HepG2 (cell line): Measurements from ENCODE around the gene C1orf115. TPM values are rescaled to one million over a fixed set of nuclear protein-coding genes. Genes with fewer than 3 reads are reported as not detected.

Experiments
- ADNP ChIP-seq: sonication (generic); formaldehyde crosslinking; IDR thresholded peaks from 2 replicates; pipeline ENCODE4 v1.4.0; 2020; ENCODE audit warnings: missing genetic modification reagents
- AGO2 ChIP-seq: fragments of 200-400 bp; formaldehyde crosslinking; optimal IDR thresholded peaks from 2 replicates; pipeline ENCODE3; 2017; ENCODE audit warnings: mild to moderate bottlenecking, low read depth, low read length, moderate library complexity
- CSRNP1 ChIP-seq: sonication (generic); formaldehyde crosslinking; IDR thresholded peaks from 2 replicates; pipeline ENCODE4 v1.8.1; 2023; ENCODE audit warnings: mild to moderate bottlenecking, missing genetic modification reagents
- FOXA1 ChIP-seq, 2 experiments: fragments of 450-650 bp in 1 of 2; sonication (generic) in 1 of 2; formaldehyde crosslinking in 1 of 2; IDR thresholded peaks; 2 replicates each; pipeline versions ENCODE4 v1.4.0 to v1.6.1; 2016 to 2020; ENCODE audit warnings: missing genetic modification reagents in 1 of 2
- HNRNPH1 ChIP-seq: fragments of 200-400 bp; formaldehyde crosslinking; optimal IDR thresholded peaks from 2 replicates; pipeline ENCODE3; 2017; ENCODE audit warnings: mild to moderate bottlenecking, low read depth, low read length
- JDP2 ChIP-seq: sonication (generic); formaldehyde crosslinking; IDR thresholded peaks from 2 replicates; pipeline ENCODE4 v1.8.1; 2022; ENCODE audit warnings: missing genetic modification reagents, borderline replicate concordance
- PHF21A ChIP-seq: sonication (generic); formaldehyde crosslinking; IDR thresholded peaks from 2 replicates; pipeline ENCODE4 v1.5.0; 2020; ENCODE audit warnings: mild to moderate bottlenecking, missing genetic modification reagents
- TEAD2 ChIP-seq: sonication (generic); formaldehyde crosslinking; IDR thresholded peaks from 2 replicates; pipeline ENCODE4 v1.9.0; 2021; ENCODE audit warnings: missing genetic modification reagents
- THAP7 ChIP-seq: sonication (generic); formaldehyde crosslinking; IDR thresholded peaks from 2 replicates; pipeline ENCODE4 v1.8.1; 2023; ENCODE audit warnings: mild to moderate bottlenecking, missing genetic modification reagents
- ZKSCAN8 ChIP-seq: IDR thresholded peaks from 2 replicates; pipeline ENCODE4 v1.6.1; 2016; ENCODE audit warnings: borderline replicate concordance, missing genetic modification reagents, missing compliant biosample characterization
- ZNF484 ChIP-seq: sonication (generic); formaldehyde crosslinking; IDR thresholded peaks from 2 replicates; pipeline ENCODE4 v1.5.1; 2020; ENCODE audit warnings: mild to moderate bottlenecking, low read depth, missing genetic modification reagents, borderline replicate concordance
- ZNF7 ChIP-seq: IDR thresholded peaks from 2 replicates; pipeline ENCODE4 v1.6.1; 2016; ENCODE audit warnings: missing biosample characterization, missing genetic modification reagents
- polyA plus RNA-seq, 8 experiments: library from polyadenylated mRNA; depleted of rRNA in 3 of 8; stranded (reverse) in 7 of 8; unstranded in 1 of 8; fragments of >200 nt; fragmentation: Illumina TruSeq in 4 of 8; extraction: Trizol in 4 of 8; gene quantifications; 2 replicates each; pipeline versions ENCODE4 v1.2.1 to v1.2.3, GENCODE V29; 2011 to 2016; ENCODE audit warnings: low read depth in 4 of 8, missing spikeins in 1 of 8, mixed read lengths in 1 of 8; ENCODE audit not compliant: insufficient read depth in 1 of 8
- total RNA-seq, 5 experiments: library from RNA; depleted of rRNA; stranded (reverse); fragments of >200 nt; fragmentation: Illumina TruSeq; extraction: Trizol; gene quantifications; 2 replicates each; pipeline ENCODE4 v1.2.3, GENCODE V29; 2016; ENCODE audit warnings: low read depth in 1 of 5
- TF ChIP-seq, protein P1 (sequence below): sonication (generic); formaldehyde crosslinking; IDR thresholded peaks from 2 replicates; pipeline ENCODE4 v1.5.1; 2020; ENCODE audit warnings: mild to moderate bottlenecking, missing genetic modification reagents, moderate library complexity
- TF ChIP-seq, protein P2 (sequence below): IDR thresholded peaks from 2 replicates; pipeline ENCODE4 v1.6.1; 2016; ENCODE audit warnings: missing biosample characterization, missing genetic modification reagents, low read depth
- TF ChIP-seq, protein P3 (sequence below): sonication (generic); formaldehyde crosslinking; IDR thresholded peaks from 2 replicates; pipeline ENCODE4 v1.9.0; 2021; ENCODE audit warnings: missing genetic modification reagents, borderline replicate concordance
- TF ChIP-seq, protein P4 (sequence below): sonication (generic); formaldehyde crosslinking; IDR thresholded peaks from 2 replicates; pipeline ENCODE4 v1.5.0; 2020; ENCODE audit warnings: missing genetic modification reagents, mild to moderate bottlenecking, borderline replicate concordance
- TF ChIP-seq, protein P5 (sequence below): sonication (generic); formaldehyde crosslinking; IDR thresholded peaks from 2 replicates; pipeline ENCODE4 v1.5.0; 2020; ENCODE audit warnings: missing genetic modification reagents

Gene C1orf115
- total and polyA plus RNA-seq, 2 of the 13 experiments (the other 11 are each of a cell fraction or from before 2014, with no cell fraction given) = 25.2 to 85.9 TPM

- peak; percentile 95 for TF ChIP-seq PHF21A (CRISPR knock-in tag)
- TF ChIP-seq, protein P1, sequence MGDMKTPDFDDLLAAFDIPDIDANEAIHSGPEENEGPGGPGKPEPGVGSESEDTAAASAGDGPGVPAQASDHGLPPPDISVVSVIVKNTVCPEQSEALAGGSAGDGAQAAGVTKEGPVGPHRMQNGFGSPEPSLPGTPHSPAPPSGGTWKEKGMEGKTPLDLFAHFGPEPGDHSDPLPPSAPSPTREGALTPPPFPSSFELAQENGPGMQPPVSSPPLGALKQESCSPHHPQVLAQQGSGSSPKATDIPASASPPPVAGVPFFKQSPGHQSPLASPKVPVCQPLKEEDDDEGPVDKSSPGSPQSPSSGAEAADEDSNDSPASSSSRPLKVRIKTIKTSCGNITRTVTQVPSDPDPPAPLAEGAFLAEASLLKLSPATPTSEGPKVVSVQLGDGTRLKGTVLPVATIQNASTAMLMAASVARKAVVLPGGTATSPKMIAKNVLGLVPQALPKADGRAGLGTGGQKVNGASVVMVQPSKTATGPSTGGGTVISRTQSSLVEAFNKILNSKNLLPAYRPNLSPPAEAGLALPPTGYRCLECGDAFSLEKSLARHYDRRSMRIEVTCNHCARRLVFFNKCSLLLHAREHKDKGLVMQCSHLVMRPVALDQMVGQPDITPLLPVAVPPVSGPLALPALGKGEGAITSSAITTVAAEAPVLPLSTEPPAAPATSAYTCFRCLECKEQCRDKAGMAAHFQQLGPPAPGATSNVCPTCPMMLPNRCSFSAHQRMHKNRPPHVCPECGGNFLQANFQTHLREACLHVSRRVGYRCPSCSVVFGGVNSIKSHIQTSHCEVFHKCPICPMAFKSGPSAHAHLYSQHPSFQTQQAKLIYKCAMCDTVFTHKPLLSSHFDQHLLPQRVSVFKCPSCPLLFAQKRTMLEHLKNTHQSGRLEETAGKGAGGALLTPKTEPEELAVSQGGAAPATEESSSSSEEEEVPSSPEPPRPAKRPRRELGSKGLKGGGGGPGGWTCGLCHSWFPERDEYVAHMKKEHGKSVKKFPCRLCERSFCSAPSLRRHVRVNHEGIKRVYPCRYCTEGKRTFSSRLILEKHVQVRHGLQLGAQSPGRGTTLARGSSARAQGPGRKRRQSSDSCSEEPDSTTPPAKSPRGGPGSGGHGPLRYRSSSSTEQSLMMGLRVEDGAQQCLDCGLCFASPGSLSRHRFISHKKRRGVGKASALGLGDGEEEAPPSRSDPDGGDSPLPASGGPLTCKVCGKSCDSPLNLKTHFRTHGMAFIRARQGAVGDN (CRISPR knock-in tag) = peak; percentile 90
- TF ChIP-seq THAP7 (CRISPR knock-in tag) = no peak; the same call in 1 of the 2 replicates
- no peak for TF ChIP-seq ZNF7
- TF ChIP-seq AGO2 = no peak
- TF ChIP-seq TEAD2 (CRISPR knock-in tag) = no peak
- no peak for TF ChIP-seq HNRNPH1
- TF ChIP-seq, protein P2, sequence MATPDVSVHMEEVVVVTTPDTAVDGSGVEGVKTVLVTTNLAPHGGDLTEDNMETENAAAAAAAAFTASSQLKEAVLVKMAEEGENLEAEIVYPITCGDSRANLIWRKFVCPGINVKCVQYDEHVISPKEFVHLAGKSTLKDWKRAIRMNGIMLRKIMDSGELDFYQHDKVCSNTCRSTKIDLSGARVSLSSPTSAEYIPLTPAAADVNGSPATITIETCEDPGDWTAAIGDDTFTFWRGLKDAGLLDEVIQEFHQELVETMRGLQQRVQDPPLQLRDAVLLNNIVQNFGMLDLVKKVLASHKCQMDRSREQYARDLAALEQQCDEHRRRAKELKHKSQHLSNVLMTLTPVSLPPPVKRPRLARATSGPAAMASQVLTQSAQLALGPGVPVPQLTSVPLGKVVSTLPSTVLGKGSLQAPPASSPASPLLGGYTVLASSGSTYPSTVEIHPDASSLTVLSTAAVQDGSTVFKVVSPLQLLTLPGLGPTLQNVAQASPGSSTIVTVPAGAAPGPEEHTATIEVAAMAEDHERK = no peak
- TF ChIP-seq, protein P3, sequence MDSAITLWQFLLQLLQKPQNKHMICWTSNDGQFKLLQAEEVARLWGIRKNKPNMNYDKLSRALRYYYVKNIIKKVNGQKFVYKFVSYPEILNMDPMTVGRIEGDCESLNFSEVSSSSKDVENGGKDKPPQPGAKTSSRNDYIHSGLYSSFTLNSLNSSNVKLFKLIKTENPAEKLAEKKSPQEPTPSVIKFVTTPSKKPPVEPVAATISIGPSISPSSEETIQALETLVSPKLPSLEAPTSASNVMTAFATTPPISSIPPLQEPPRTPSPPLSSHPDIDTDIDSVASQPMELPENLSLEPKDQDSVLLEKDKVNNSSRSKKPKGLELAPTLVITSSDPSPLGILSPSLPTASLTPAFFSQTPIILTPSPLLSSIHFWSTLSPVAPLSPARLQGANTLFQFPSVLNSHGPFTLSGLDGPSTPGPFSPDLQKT = no peak
- peak; percentile 36; the same call in 1 of the 2 replicates for TF ChIP-seq CSRNP1 (CRISPR knock-in tag)
- no peak for TF ChIP-seq FOXA1 (IDR thresholded peaks at IDR 0.05)
- TF ChIP-seq FOXA1 (CRISPR knock-in tag; IDR thresholded peaks at IDR 0.05) = peak; percentile 31; the same call in 1 of the 2 replicates
- no peak for TF ChIP-seq ZKSCAN8 (CRISPR knock-in tag)
- TF ChIP-seq ADNP (CRISPR knock-in tag) = 0 out of 2 replicates have a peak, but pooled peaks have one; percentile 46
- no peak for TF ChIP-seq JDP2
- TF ChIP-seq, protein P4, sequence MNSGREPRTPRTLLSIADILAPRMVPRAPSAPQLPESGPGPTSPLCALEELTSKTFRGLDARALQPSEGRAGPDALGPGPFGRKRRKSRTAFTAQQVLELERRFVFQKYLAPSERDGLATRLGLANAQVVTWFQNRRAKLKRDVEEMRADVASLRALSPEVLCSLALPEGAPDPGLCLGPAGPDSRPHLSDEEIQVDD = no peak
- TF ChIP-seq, protein P5, sequence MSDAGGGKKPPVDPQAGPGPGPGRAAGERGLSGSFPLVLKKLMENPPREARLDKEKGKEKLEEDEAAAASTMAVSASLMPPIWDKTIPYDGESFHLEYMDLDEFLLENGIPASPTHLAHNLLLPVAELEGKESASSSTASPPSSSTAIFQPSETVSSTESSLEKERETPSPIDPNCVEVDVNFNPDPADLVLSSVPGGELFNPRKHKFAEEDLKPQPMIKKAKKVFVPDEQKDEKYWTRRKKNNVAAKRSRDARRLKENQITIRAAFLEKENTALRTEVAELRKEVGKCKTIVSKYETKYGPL (CRISPR knock-in tag) = no peak
- TF ChIP-seq ZNF484 = no peak
Measured at GRCh38 chr1:220690140-220691052, at the start of gene C1orf115 (continued).
